Ovary (tissue), 9 donors: ENCODE results near the gene ETV6. TPM values are rescaled to one million over a fixed set of nuclear protein-coding genes. Genes with fewer than 3 reads are reported as not detected.

Experiments used
- DNase-seq, 5 donors: peaks; one replicate each; pipeline ENCODE4 v3.0.0-alpha.2; 2019 to 2020
- H3K27ac ChIP-seq, 2 donors: fragments of 200-600 bp; one replicate each; pipeline versions ENCODE4 v1.5.1 to v1.8.0; 2019 to 2022
- H3K27me3 ChIP-seq: fragments of 200-600 bp; one replicate; pipeline ENCODE4 v1.8.0; 2022
- H3K36me3 ChIP-seq: fragments of 200-600 bp; sonication (generic); one replicate; pipeline ENCODE4 v1.5.1; 2019
- H3K4me1 ChIP-seq: one replicate; pipeline ENCODE4 v1.8.1; 2013; ENCODE audit warnings: mild to moderate bottlenecking, moderate library complexity; ENCODE audit not compliant: insufficient read depth
- H3K4me3 ChIP-seq: fragments of 200-600 bp; sonication (generic); one replicate; pipeline ENCODE4 v1.5.1; 2017
- H3K9me3 ChIP-seq, 2 donors: fragments of 200-600 bp in 1 of 2; sonication (generic) in 1 of 2; one replicate each; pipeline versions ENCODE4 v1.5.1 to v1.8.1; 2013 to 2019; ENCODE audit warnings: mild to moderate bottlenecking in 1 of 2, moderate library complexity in 1 of 2
- CTCF ChIP-seq, 3 donors: fragments of 450-650 bp in 2 of 3; fragments of 200-600 bp in 1 of 3; IDR thresholded peaks; one replicate each; pipeline versions ENCODE4 v1.5.1 to v1.8.0; 2016 to 2022; ENCODE audit warnings: antibody characterized with exemption in 3 of 3, mild to moderate bottlenecking in 1 of 3
- EP300 ChIP-seq: sonication (generic); formaldehyde crosslinking; IDR thresholded peaks from one replicate; pipeline ENCODE4 v1.6.1; 2017; ENCODE audit warnings: antibody characterized with exemption
- POLR2A ChIP-seq: fragments of 450-650 bp; IDR thresholded peaks from one replicate; pipeline ENCODE4 v1.6.1; 2017; ENCODE audit warnings: antibody characterized with exemption, mild to moderate bottlenecking, moderate library complexity
- WGBS, 3 donors: extraction: QIAGEN DNeasy Blood & Tissue Kit in 1 of 3; methylation state at CpG; one replicate each; pipeline versions ENCODE4 v1.1.5 to v1.1.7; 2013 to 2017; 5-methylcytosine and 5-hydroxymethylcytosine counted together
- intact Hi-C, 4 donors: fragments of 100-400 bp; cut with DNase I; formaldehyde crosslinking; loops; one replicate each; pipeline versions ENCODE4 v1.11.0 to v1.15.1; 2022 to 2023
- polyA plus RNA-seq, 2 donors: library from polyadenylated mRNA; stranded (reverse); fragments of 200-250 nt in 1 of 2; fragments of 350-450 nt in 1 of 2; fragmentation: Illumina TruSeq in 1 of 2; extraction: RNeasy Lipid Tissue Mini Kit (QIAGEN cat#74804) in 1 of 2; gene quantifications; one replicate each; pipeline ENCODE4 v1.2.3, GENCODE V29; 2013 to 2014
- total RNA-seq, 7 donors: library from RNA; depleted of rRNA in 2 of 7; stranded (reverse); fragments of >200 nt in 2 of 7; fragmentation: NEBNext Ultra II Directional in 3 of 7; extraction: Animal tissue kit (Norgen Biotek cat#: 25700) in 3 of 7; gene quantifications; one replicate each; pipeline versions ENCODE4 v1.1.0 to v1.2.4, GENCODE V29; 2016 to 2023
- donor health status: DM: no; HTN: no; CAD: no; lungs with moderate emphysema.
- donor health status: DM: no; HTN: no; CAD: no.
- donor health status: Bipolar disorder and iron deficiency.
- donor health status: DM: yes; HTN: yes; CAD: no.
- donor health status: DM: no; HTN: no; CAD: no.
- donor health status: DM: yes; HTN: yes; CAD: no.

ETV6 gene
- total and polyA plus RNA-seq, 9 donors, result 4.4 to 34.6 (median 18.3) TPM

GRCh38 chr12:11645391-11645790 is 4.1 kb upstream of the ETV6 start:
- H3K4me3 ChIP-seq, result no peak overlapping the region
- intact Hi-C loops, result no loop called here
- no peak for TF ChIP-seq EP300
- no peak for TF ChIP-seq POLR2A
- no peak for TF ChIP-seq CTCF (IDR thresholded peaks at IDR 0.05)
- no peak overlapping the region for H3K27ac ChIP-seq
- H3K27me3 ChIP-seq, result no peaks in the 10 kb centered on the region
- H3K4me1 ChIP-seq, result no peaks in the 10 kb centered on the region
- WGBS, 3 donors, result 90 to 98% (median 94%) methylated on average over 1 of the region's 1 CpG
- no peaks in the 10 kb centered on the region for H3K36me3 ChIP-seq
- no peaks in the 10 kb centered on the region for H3K9me3 ChIP-seq
- no peak for DNase-seq

- Histone ChIP-seq H3K27me3 (no peaks in the 10 kb centered on the region), H3K36me3 (no peaks in the 10 kb centered on the region), H3K9me3 (no peaks in the 10 kb centered on the region), H3K4me1 (peaks cover 4% of the 10 kb centered on the region), H3K4me3 (peak overlapping the region; percentile 70), H3K27ac (peak overlapping the region; percentile 86 to 91)
- peak; percentile 42 for TF ChIP-seq EP300
- TF ChIP-seq CTCF (IDR thresholded peaks at IDR 0.05), result no peak
- intact Hi-C loops, result no loop called here
- WGBS, 3 donors, result 0 to 1% (median 0%) methylated on average over 57 to 58 of the region's 58 CpGs
- DNase-seq, result peak; percentile 69 to 78 (median 72)
Measured at GRCh38 chr12:11648514-11649412, 711 bp upstream of the ETV6 start.

- H3K4me1 ChIP-seq, result peaks cover 4% of the 10 kb centered on the region
- 1% methylated on average over 25 of the region's 25 CpGs for WGBS, 3 donors
- intact Hi-C loops, result no loop called here
- peak overlapping the region; percentile 70 for H3K4me3 ChIP-seq
- H3K27ac ChIP-seq, result peak overlapping the region; percentile 86 to 91
- DNase-seq, result peak in 2 of 5 donors; percentile 47 to 54
- H3K9me3 ChIP-seq, result no peaks in the 10 kb centered on the region
- no peak for TF ChIP-seq CTCF (IDR thresholded peaks at IDR 0.05)
- TF ChIP-seq POLR2A, result no peak
- TF ChIP-seq EP300, result no peak
- H3K36me3 ChIP-seq, result no peaks in the 10 kb centered on the region
- no peaks in the 10 kb centered on the region for H3K27me3 ChIP-seq
Measured at GRCh38 chr12:11650286-11651281, 1.1 kb downstream of the ETV6 start.

DNA sequence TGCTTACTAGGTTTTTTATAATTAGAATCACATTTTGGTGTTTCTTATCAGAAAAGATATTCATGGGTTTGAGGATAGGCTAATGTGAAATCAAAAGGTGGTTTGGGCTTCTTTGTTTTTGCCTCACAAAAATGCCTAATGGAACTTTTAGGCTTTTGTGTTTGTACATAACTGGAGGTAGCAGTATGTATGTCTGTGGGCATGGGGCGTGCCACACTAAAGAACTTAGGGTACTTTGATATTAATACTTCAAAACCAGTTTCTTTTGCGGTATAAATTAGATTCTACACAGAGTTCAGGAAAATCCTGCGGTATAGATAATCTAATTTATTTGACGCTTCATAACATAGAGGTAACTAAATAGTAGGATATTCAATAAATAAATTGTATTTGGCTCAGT is 1.9 kb downstream of the ETV6 start:
- DNase-seq, result no peak
- no peaks in the 10 kb centered on the region for H3K36me3 ChIP-seq
- H3K4me3 ChIP-seq, result peak overlapping the region; percentile 70
- H3K4me1 ChIP-seq, result peaks cover 4% of the 10 kb centered on the region
- no peak overlapping the region for H3K27ac ChIP-seq
- TF ChIP-seq CTCF (IDR thresholded peaks at IDR 0.05), result no peak
- no peak for TF ChIP-seq EP300
- TF ChIP-seq POLR2A, result no peak
- 39 to 53% (median 43%) methylated on average over 4 of the region's 4 CpGs for WGBS, 3 donors
- no peaks in the 10 kb centered on the region for H3K9me3 ChIP-seq
- intact Hi-C loops, result no loop called here
- H3K27me3 ChIP-seq, result no peaks in the 10 kb centered on the region
